Myocyte (in vitro differentiated cells): ENCODE data around the gene SOBP. TPM values are rescaled to one million over a fixed set of nuclear protein-coding genes. Genes with fewer than 3 reads are reported as not detected.

Experiments used
- DNase-seq: peaks from one replicate; pipeline ENCODE4 v3.0.0-alpha.2; 2012; ENCODE audit warnings: low read depth
- total RNA-seq: library from RNA; depleted of rRNA; stranded (reverse); fragments of >200 nt; gene quantifications from 2 replicates; pipeline ENCODE4 v1.2.3, GENCODE V29; 2014

The SOBP gene
- total RNA-seq, 1 donor from 2014 or later: 0.21 TPM

DNA sequence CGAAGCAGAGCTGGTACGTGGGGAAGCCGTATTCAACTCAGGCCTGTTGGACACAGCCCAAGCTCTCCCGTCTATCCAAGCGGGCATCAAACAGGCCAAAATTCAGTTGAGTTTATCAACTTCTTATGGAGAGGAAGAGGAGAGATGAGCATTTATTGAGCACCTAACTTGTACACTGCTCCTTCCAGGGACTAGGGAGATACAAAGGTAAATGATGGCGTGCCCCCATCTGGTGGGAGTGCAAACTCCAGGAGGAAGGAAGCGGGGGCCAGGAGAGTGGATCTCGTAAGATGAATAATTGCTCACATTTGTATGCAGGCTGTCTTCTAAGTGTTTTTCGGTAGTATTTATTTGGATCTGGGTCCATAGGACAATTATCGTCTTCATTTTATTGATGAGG, 146.6 kb downstream of the SOBP start:
- DNase-seq: no peak

DNA sequence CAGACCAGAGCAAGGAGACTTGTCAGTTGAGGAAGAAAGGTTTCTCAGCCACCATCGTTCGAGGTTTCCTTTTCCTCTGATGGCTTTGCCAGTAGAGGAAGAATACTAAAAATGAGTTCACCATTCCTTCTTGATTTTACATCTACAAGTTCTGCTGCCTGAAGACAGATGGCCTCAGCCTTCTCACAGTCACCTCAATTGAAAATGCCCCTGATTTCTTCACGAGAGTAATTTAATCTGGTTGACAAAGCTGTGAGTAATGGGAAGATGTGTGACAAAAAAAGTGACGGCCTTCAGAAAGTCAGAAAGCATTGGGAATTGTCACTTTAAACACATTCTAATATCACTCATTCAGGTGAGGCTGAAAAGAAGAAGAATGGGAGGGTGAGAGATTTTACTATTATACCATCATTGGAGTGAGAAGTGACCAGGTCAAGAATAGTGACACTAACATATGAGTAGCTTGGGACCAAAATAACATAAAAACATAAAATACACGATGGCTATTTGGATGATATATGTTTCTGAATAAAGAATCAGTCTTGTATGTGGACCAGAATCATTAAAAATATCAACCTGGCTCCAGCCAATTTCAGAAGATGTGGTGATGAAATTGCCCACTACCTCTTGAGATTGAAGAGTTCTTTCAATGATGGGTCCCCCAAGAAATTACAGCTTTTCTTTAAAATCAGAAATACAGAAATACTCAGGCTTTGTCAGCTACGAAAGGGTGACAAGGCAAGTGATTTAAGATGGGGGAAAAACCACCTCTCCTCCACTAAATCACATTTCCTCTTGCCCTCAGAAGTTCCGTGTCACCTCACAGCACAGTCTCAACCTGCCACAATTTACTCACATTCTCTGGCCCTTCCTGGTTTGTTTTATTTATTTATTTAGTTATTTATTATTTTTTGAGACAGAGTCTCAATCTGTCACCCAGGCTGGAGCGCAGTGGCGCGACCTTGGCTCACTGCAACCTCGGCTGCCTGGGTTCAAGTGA, 147.7 kb downstream of the SOBP start:
- no peak for DNase-seq

DNA sequence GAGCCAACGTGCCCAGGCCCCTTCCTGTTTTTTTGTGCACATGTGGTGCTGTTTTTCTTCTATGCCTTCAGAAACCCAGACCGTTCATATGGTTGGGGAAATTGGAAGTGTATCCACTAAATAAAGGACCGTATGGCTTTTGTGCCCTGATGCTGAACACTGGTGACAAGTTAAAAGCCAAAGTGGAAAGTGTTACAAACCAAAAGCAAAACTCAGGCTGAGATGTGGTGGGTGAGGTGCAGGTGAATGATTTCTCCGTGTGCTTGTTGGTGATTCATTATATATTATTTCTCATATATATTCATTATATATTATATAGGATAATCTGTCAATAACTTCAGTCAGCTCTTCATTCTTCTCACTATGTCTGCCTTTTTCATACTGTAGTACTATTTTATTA, 148.6 kb downstream of the SOBP start:
- no peak for DNase-seq

DNA sequence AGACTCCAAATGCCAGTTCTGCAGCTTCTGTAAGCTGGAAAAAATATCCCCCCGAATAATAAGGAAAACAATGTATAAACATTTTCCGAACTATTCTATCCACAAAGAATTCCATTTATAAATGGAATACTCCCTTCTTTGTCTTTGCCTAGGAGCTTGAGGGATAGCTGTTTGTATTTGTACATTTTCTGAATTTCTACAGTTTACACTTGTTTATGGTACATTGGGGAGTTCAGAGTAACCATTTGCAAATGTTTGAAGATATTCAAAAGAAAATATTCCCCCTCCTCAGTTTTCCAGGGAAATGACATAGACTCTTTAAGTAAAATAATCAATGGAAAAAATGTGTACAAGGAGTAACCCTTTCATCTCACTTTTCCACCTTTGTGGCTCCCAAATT, 149.6 kb downstream of the SOBP start:
- no peak for DNase-seq

DNA sequence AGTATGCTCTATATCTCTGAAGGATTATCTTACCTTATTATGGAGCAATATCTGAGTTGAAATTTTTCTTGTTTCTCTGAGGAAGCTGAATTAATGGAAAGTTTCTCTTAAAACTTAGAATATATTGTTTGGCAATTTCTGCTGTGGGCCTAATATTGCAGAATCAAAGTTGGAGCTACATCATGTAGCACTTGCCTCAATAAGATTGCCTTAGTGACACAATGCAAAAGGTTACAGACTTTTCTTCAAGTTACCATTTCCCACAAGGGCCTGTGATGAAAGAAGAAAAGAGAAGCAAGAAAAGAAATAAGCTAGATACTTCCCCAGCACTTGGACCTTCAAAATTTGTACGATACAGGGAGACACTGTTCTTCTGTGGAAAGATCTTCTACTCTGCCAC, 151.2 kb downstream of the SOBP start:
- no peak for DNase-seq

DNA sequence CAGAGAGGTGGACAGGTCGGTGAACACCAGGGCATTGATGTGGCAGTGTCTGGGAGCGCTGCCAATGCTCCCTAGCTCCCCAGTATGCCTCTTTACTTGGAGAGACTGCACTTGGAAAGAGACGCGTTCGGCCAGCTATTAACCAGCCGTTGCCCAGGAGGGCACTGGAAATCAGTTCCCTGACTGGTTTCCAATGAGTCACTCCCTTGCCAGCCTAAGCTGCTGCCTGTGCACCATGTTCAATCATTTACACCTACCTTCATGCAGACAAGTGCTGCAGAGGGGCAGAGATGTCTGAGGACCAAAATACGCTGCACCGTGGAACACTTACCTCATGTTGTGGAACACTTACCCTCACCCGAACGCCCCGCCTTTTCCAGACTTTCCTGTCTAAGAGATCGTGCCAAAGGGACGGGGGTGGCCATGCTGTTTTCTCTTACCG, 151.6 kb downstream of the SOBP start:
- no peak for DNase-seq

DNA sequence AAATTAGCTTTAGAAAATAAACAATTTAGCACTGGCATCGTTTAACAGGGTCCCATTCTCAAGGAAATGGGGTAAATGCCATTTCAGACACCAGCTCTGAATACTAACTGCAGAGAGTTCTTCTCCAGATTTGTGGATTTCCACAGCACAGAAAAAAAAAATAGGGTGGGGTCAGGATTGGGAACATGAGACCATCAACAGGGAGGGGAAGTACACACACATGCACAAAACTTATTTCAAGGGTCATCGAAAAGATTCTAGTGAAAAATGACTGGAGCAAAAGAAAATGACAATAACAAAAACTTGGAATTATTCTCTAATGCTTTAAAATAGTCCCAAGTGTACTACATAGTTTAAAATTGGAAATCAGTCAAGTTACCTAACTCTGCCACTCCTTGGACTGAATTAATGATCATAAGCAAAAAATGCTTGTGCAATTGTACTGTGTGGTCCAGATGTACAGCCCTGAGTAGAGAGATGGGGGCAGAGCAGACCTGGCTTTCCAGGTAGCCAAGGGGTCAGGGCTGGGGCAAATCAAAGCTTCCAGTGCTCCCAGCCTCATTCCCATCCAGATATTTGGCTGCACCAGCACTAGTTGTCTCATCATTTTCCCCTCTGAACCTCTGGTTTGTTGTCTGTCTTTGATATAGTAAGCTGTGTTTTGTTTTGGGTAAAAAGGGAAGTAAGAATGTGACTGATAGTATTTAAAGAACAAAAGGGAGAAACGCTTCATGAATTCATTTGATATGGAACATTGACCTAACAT, 152.4 kb downstream of the SOBP start:
- no peak for DNase-seq

DNA sequence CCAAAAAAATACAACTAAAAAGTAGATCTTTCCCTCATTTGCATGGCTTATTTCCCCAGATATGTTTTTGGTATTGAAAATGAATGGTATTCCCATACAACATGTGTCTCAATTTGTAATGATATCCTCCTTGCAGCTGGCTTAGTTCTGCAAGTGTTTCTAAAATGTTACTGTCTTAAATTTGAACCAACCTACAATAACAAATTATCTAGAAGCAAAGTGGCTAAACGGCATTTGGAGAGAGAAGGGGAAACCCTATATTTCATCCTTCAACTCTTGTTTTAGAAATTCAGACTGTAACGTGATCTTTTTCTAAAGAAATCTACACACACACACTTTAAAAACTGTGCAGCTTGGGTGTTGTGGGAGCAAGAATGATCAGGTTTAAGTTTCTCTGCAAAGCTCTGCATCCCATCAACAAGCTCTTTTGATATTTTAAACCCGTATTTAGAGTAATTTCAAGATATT, 153.0 kb downstream of the SOBP start:
- no peak for DNase-seq

DNA sequence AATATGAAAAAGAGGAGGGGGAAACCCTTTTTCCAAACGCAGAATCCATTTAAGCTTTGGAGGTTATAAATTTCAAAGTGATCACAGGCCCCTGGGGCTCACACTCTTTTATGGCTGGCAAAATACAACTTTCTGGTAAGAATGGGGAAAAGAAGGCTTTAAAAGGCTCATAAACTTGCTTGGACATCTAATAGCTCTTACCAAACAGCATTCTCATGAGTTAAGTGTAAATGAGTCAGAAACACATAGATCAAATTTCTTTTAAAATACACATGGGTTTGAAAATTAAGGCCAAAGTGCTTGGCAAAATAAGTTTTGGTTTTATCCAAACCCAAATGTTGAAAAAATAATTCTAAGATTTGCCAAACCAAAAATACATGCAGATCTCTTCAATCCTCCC, 154.6 kb downstream of the SOBP start:
- DNase-seq: peak; percentile 33

DNA sequence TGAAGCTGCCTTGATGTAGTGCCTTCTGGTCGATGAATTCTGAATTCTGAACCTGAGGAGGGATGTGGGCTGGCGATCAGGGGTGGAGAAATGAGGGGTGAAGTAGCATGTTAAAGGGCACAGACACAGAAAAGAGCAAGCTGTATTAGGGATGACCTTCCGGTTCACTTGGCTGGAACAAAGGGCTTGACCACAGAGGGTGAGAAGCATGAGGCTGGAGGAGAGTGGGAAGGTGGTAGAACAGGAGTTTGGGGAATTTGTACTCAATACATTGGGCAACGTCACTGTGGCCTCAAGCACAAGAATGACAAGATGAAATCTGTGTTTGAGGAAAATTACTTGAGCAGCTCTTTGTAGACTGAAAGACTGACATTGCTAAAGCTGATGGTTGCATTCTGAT, 155.8 kb downstream of the SOBP start:
- DNase-seq: no peak

DNA sequence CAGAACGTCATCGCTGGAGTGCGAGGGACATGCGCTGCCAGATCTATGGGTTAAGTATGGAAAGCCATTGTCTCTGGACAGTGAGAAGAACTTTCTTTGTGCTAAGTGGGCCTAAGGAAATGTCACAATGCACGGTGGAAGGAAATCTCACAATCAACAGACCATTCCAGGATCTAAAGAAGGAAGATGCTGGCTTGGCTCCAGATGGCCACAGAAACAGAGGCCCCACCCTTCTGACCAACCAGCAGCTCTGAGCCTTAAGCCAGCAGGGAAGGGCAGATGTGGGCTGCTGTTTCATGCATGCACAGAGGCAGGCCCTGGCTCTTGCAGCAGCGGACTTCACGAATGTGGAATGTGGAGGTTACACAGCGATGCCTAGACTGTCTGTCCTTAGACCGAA, 156.3 kb downstream of the SOBP start:
- DNase-seq: no peak

DNA sequence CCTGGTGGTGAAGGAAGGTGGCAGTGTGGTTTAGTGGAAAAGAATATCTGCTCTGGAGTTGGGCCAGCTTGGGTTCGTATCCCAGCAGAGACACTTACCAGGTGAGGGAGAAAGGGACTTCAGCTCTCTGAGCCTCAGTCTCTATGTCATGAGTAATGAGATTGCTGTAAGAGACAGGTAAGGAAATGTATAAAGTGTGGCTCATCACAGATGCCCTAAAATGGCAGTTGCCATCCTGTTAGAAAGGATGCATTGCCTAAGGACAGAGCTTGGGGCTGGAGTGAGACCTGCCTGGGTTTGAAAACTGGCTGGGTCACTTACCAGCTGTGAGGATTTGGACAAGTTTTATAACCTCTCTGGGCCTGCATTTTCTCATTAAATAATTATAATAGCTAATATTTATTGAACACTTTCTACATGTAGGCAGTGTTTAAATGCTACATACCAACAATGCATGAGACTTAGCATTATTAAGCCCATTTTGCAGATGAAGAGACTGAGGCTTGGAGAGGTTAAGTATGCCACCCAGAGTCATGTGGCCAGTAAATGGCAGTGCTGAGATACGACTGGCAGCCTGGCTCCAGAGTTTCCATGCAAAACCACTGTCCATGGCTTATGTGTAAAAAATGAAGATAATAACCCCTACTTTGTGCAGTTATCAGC, 157.0 kb downstream of the SOBP start:
- DNase-seq: no peak

DNA sequence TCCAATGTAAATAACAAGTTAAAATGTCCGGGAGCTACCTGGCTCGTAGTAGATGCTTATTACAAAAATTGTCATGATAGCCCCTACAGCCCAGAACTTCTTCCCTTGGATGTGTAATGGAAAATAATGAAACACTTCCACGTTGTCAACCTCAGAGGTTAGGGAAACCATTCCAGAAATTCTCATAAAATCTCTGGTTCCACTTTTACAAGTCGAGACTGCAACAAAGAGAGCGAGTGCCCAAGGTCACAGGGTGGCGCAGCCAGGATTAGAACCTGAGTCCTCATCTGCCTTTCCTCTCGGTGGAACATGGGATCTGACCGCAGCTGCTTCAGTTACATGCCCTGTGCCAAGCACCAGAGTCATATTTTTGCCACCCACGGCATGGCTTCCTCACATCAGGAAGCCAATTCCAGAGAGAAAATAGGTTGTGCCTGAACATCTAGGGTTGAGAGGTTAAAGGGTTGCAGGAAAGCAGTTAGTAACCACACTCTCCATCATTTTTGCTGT, 157.6 kb downstream of the SOBP start:
- DNase-seq: peak; percentile 22

DNA sequence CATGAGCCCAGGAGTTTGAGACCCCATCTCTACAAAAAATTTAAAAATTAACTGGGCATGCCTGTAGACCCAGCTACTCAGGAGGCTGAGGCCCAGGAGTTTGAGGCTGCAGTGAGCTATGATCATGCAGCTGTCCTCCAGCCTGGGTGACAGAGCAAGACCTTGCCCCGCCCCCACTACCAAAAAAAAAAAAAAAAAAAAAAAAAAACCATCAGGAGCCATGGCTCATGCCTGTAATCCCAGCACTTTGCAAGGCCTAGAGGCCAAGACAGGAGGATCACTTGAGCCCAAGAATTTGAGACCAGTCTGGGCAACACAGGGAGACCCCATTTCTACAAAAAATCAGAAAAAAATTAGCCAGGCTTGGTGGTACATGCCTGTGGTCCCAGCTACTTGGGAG, 159.1 kb downstream of the SOBP start:
- no peak for DNase-seq

DNA sequence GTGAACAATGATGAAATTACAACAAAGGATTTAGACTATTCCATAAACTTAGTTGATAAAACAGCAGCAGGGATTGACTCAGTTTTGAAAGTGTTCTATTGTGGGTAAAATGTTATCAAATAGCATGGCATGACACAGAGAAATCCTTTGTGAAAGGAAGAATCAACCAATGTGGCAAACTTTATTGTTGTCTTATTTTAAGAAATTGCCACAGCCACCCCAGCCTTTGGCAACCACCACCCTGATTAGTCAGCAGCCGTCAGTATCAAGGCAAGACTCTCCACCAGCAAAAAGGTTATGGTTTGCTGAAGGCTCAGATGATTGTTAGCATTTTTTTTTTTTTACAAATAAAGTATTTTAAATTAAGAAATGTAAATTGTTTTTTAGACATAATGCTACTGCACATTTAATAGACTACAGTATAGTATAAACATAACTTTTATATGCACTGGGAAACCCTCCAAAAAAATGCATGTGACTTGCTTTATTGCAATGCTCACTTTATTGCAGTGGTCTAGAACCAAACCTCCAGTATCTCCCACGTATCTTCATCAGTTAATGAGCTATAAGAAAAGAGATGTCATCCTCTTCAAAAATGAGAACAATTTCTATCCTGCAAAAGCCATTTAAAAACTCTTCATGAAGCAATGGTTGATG, 162.7 kb downstream of the SOBP start:
- DNase-seq: no peak

DNA sequence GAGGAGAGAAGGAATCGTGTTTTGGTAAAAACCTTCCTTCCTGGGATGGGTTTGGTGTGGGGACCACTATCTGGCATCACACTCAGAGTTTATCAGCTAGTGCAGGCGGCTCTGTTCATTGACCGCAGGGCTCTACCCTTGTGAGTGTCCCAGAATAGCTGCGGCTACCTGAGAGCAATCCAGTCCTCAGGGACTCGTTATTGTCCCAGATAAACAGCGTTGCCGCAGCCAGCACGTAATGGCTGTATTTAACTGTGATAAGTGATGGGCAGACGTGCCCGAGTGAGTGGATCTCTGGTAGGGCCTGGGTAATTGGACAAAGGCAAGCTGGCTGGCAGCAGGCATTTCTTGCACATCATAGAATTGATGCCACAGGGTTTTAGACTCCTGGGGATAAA, 163.3 kb downstream of the SOBP start:
- no peak for DNase-seq

DNA sequence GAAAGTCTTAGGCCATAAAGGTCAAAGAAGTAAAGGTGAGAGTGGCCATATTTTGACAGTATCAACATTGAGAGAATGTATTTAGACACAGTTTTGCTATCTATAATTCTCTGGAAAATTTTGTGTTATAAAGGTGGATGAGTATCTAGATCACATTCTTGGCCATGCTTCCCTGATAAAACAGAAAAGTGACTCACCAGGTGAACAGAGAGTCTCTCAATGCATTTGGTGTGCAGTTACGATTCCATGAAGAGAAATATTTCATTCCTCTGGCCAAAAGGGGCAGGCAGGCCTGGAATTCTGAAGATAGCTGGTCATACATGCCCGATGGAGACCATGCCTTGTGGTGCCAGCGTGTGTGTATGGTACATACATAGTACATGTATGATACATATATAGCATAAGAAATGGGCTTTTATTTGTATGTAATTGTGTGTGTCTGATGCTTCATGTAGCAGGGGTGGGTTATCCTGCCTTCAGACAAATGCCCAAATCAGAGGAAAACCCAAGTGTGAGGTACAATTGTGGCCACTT, 164.0 kb downstream of the SOBP start:
- no peak for DNase-seq

DNA sequence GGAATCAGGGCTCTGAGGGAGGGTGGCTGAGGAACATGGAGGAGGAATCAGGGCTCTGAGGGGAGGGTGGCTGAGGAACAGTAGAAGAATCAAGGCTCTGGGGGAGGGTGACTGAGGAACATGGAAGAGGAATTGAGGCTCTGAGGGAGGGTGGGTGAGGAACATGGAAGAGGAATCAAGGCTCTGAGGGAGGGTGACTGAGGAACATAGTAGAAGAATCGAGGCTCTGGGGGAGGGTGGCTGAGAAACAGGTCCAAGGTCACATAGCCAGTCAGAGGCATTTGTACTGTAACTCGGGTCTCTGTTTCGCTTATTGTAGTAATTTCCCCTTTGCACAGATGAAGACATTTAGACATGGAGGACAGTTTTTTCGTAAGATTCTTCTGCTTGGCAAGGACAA, 164.8 kb downstream of the SOBP start:
- DNase-seq: no peak

DNA sequence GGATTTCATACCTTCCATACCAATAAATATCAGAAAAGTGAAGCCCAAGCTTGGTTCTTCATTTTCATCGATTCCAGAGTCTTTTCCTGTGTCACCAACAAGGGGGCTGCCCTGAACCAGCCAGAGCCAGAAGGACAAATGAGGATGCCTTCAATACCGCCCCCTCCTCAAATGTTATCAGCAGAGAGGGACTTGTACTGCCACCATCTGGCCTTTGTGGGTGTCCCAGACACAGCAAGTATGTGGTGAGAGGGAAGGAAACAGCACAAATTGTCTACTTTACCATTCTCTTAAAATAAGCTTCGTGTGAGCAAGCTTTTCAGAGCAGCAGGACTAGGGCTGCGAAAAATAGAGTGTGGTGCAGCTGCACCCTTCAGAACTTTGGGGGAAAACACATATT, 165.3 kb downstream of the SOBP start:
- no peak for DNase-seq

DNA sequence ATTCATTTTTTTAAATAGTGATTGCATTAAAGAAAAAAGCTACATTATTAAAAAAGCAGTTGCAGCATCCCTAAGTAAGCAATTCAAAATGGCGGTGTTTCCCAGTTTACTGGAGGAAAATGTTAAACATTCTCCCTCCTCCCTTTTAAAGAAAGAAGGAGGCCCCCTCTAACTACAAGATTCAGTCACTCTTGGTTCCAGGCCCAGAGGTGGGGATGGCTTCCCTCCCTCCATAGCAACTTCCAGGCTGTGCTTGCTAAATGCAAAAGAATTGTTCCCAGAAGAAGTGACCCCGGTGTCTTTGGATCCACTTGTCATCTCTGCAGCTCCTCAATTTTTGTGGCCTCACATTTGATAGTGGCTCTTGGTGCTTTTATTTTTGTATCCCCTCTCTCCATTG, 165.9 kb downstream of the SOBP start:
- DNase-seq: no peak

DNA sequence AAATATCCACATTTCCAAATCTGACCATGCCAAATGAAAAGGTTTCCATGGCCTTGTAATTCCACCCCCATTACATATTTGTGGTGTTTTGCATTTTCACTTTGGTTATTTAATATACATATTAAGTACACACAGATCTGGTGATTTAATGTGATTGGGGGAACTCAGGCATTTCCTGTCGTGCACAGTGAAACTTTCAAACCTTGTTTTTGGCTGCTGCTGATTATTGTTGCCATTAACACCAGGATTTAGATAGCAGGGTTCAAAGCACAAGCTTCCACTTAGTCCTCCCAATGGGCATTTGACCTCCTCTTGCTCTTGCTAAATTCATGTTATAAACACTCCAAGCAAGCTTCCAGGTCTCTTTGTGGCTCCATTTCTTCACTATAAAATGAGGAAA, 166.5 kb downstream of the SOBP start:
- DNase-seq: no peak
